Neural crest cell (in vitro differentiated cells): ENCODE data around the gene ANTXRL. TPM values are rescaled to one million over a fixed set of nuclear protein-coding genes. Genes with fewer than 3 reads are reported as not detected.
"Not testable (repeated sequence)": the region's sequence is repeated elsewhere in the genome, so short reads cannot be mapped to it uniquely, and the experiment has no call there.

Experiments
- DNase-seq: peaks from one replicate; pipeline ENCODE4 v3.0.0; 2021; ENCODE audit warnings: low read depth, mixed read lengths, low spot score
- H3K27ac Mint-ChIP-seq: one replicate; pipeline ENCODE4 v1.8.0; 2021; ENCODE audit warnings: mild to moderate bottlenecking, mixed read lengths; ENCODE audit not compliant: unreplicated experiment
- H3K27me3 Mint-ChIP-seq: 2 replicates; pipeline ENCODE4 v1.8.0; 2021; ENCODE audit warnings: low read depth, mild to moderate bottlenecking, mixed read lengths
- H3K36me3 Mint-ChIP-seq: 2 replicates; pipeline ENCODE4 v1.8.0; 2021; ENCODE audit warnings: low read depth, mild to moderate bottlenecking, mixed read lengths
- H3K4me1 Mint-ChIP-seq: 2 replicates; pipeline ENCODE4 v1.8.0; 2021; ENCODE audit warnings: mixed read lengths
- H3K4me3 Mint-ChIP-seq: one replicate; pipeline ENCODE4 v1.8.0; 2021; ENCODE audit warnings: mild to moderate bottlenecking, mixed read lengths
- H3K9me3 Mint-ChIP-seq: 2 replicates; pipeline ENCODE4 v1.8.0; 2021; ENCODE audit warnings: mixed read lengths
- CTCF ChIP-seq: fragments of 200-600 bp; sonication (generic); conservative IDR thresholded peaks from 2 replicates; pipeline ENCODE4 v1.5.0; 2021; ENCODE audit warnings: antibody characterized with exemption, mild to moderate bottlenecking
- total RNA-seq: library from RNA; stranded (reverse); gene quantifications from 2 replicates; pipeline ENCODE4 v1.2.1, GENCODE V29; 2021

ANTXRL gene
- total RNA-seq, 1 donor from 2014 or later = not detected

GRCh38 chr10:46272863-46273415 lies 13.9 kb upstream of the ANTXRL start:
- no peak overlapping the region for H3K27ac Mint-ChIP-seq

GRCh38 chr10:46273506-46274477 lies 13.0 kb upstream of the ANTXRL start:
- TF ChIP-seq CTCF = no peak
- DNase-seq = no peak
- Mint-ChIP-seq H3K36me3 (no peaks in the 10 kb centered on the region), H3K27me3 (peaks cover 36% of the 10 kb centered on the region), H3K4me1 (peaks cover 5% of the 10 kb centered on the region), H3K27ac (peak overlapping the region; percentile 62), H3K4me3 (no peak overlapping the region), H3K9me3 (no peaks in the 10 kb centered on the region)

More at GRCh38 chr10:46272863-46273415, 13.9 kb upstream of the ANTXRL start:
- no peak overlapping the region for H3K4me3 Mint-ChIP-seq
- H3K9me3 Mint-ChIP-seq = no peaks in the 10 kb centered on the region
- H3K36me3 Mint-ChIP-seq = no peaks in the 10 kb centered on the region
- H3K27me3 Mint-ChIP-seq = peaks cover 29% of the 10 kb centered on the region
- peaks cover 5% of the 10 kb centered on the region for H3K4me1 Mint-ChIP-seq
- DNase-seq = no peak
- no peak for TF ChIP-seq CTCF

- Mint-ChIP-seq H3K27me3 (peaks cover 74% of the 10 kb centered on the region), H3K4me3 (no peak overlapping the region), H3K36me3 (no peaks in the 10 kb centered on the region), H3K4me1 (no peaks in the 10 kb centered on the region), H3K9me3 (no peaks in the 10 kb centered on the region), H3K27ac (no peak overlapping the region)
- DNase-seq = no peak
- no peak for TF ChIP-seq CTCF
These were observed 9.0 kb upstream of the ANTXRL start for GRCh38 chr10:46277840-46278239.

GRCh38 chr10:46282421-46282831 lies 4.4 kb upstream of the ANTXRL start:
- peaks cover 83% of the 10 kb centered on the region for H3K27me3 Mint-ChIP-seq

GRCh38 chr10:46282842-46283574 lies 3.8 kb upstream of the ANTXRL start:
- peaks cover 79% of the 10 kb centered on the region for H3K27me3 Mint-ChIP-seq
- H3K4me1 Mint-ChIP-seq = peaks cover 15% of the 10 kb centered on the region
- no peak overlapping the region for H3K27ac Mint-ChIP-seq
- no peaks in the 10 kb centered on the region for H3K9me3 Mint-ChIP-seq
- DNase-seq = peak; percentile 24
- H3K4me3 Mint-ChIP-seq = peak overlapping the region; percentile 86
- TF ChIP-seq CTCF = no peak
- H3K36me3 Mint-ChIP-seq = no peaks in the 10 kb centered on the region

More at GRCh38 chr10:46282421-46282831, 4.4 kb upstream of the ANTXRL start:
- DNase-seq, H3K27ac Mint-ChIP-seq, H3K4me3 Mint-ChIP-seq, H3K36me3 Mint-ChIP-seq, H3K9me3 Mint-ChIP-seq: not testable (repeated sequence)
- peaks cover 15% of the 10 kb centered on the region for H3K4me1 Mint-ChIP-seq
